GM12892 (cell line): ENCODE results near the gene TARP.

ENCODE experiments used
- POLR2A ChIP-seq: IDR thresholded peaks from 2 replicates; pipeline ENCODE4 v1.6.1; 2011; ENCODE audit warnings: low read depth, low read length, control low read depth
- POLR2AphosphoS5 ChIP-seq: IDR thresholded peaks from 2 replicates; pipeline ENCODE4 v1.6.1; 2011; ENCODE audit warnings: low read depth, low read length, control low read depth
- TAF1 ChIP-seq: IDR thresholded peaks from 2 replicates; pipeline ENCODE4 v1.6.1; 2011; ENCODE audit warnings: low read depth, mild to moderate bottlenecking, control low read depth, low read length, borderline replicate concordance

DNA sequence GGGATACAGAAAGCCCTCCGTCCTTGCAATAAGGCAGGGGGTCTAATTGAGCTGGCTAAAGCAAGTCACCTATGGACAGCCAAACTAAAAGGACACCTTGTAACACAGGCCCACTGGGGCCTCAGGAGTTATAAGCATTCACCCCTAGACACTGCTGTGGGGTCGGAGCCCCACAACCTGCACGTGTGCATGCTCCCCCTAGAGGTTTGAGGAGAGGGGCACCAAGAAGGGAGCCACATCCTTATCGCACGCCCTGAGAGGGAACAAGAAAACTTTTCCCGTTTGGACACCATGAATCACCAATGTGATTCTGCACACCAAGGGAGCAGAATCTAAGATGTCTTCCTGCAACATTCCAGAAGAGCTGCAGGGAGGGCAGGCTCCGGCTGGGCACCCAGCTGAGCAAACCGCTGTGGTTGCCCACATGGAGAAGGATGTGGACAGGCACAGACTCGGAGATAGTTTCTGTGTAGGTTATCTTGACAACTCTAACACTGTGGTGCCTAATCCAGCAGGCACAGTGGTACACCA is 17.7 kb upstream of the TARP start:
- TF ChIP-seq POLR2AphosphoS5 (no peak), POLR2A (no peak), TAF1 (no peak)
